GM12875 (cell line): Measurements from ENCODE around the gene CSNK1A1.
A peak's percentile ranks its signal among the peaks of the same experiment; 100 is the strongest.

Source experiments
- H3K4me3 ChIP-seq: one replicate; pipeline ENCODE4 v1.5.1; 2011; ENCODE audit warnings: low read depth, low read length, control low read depth
- TF ChIP-seq, protein P1 (sequence below): IDR thresholded peaks from 2 replicates; pipeline ENCODE4 v1.5.1; 2011; ENCODE audit warnings: low read depth, mild to moderate bottlenecking, control low read depth, inconsistent platforms, low read length, moderate library complexity, borderline replicate concordance; ENCODE audit not compliant: insufficient read depth

CSNK1A1 gene

DNA sequence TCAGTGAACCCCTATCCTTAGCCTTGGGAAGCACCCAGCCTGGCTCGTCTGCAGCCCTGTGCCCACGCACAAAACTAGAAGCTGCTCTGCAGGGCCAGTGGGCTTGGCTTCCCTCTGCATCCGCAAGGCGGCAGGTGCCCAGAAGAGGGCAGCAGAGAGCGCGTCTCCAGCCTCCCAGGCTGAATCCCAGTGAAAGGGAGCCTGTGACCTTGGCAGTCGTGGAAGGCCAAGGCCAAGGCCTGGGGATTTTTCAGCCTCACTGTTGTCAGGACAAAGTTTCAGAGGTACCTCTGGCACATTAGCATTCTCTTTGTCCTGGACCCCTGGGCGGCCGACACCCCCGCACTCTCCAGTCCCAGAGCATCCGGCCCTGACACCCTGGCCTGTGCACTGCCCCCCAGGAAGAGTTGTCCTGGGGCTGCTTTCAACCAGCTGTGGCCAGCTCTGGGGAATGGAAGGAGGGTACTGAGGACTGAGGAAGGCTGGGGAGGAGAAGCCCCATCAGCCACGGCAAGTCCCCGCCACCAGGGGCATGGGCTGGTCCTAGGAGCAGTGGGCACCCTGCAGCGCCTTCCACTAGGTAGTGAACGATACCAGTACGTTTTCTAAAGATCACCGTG is 108.6 kb downstream of the CSNK1A1 start:
- TF ChIP-seq, protein P1, sequence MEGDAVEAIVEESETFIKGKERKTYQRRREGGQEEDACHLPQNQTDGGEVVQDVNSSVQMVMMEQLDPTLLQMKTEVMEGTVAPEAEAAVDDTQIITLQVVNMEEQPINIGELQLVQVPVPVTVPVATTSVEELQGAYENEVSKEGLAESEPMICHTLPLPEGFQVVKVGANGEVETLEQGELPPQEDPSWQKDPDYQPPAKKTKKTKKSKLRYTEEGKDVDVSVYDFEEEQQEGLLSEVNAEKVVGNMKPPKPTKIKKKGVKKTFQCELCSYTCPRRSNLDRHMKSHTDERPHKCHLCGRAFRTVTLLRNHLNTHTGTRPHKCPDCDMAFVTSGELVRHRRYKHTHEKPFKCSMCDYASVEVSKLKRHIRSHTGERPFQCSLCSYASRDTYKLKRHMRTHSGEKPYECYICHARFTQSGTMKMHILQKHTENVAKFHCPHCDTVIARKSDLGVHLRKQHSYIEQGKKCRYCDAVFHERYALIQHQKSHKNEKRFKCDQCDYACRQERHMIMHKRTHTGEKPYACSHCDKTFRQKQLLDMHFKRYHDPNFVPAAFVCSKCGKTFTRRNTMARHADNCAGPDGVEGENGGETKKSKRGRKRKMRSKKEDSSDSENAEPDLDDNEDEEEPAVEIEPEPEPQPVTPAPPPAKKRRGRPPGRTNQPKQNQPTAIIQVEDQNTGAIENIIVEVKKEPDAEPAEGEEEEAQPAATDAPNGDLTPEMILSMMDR, result peak; percentile 93
- no peak overlapping the region for H3K4me3 ChIP-seq
